Stimulated activated CD4-positive, alpha-beta T cell treated with anti-CD3 and anti-CD28 coated beads, Interleukin-1b, Interleukin-23, amount 100 ng/mL, for 48 hours (primary cell): ENCODE measurements around the gene ZRANB3.
A peak's percentile ranks its signal among the peaks of the same experiment; 100 is the strongest.
"Not testable (repeated sequence)": the region's sequence is repeated elsewhere in the genome, so short reads cannot be mapped to it uniquely, and the experiment has no call there.

Source experiments
- DNase-seq: peaks from one replicate; pipeline ENCODE4 v3.0.0-alpha.2; 2020

The ZRANB3 gene

GRCh38 chr2:135530313-135531230 is at the start of gene ZRANB3:
Gene ZRANB3, minus strand, starts transcription at chr2:135531218.
- peak; percentile 96 for DNase-seq

GRCh38 chr2:135573620-135574019 is 42.6 kb upstream of the ZRANB3 start:
- no peak for DNase-seq

GRCh38 chr2:135570884-135571283 is 39.9 kb upstream of the ZRANB3 start:
- DNase-seq, result no peak

- DNase-seq, result peak; percentile 5
Observed at GRCh38 chr2:135563793-135564192, 32.8 kb upstream of the ZRANB3 start.

GRCh38 chr2:135561925-135562324 is 30.9 kb upstream of the ZRANB3 start:
- DNase-seq, result no peak

- DNase-seq, result no peak
Observed at GRCh38 chr2:135557530-135557929, 26.5 kb upstream of the ZRANB3 start.

GRCh38 chr2:135555311-135555710 is 24.3 kb upstream of the ZRANB3 start:
- DNase-seq, result no peak

GRCh38 chr2:135552887-135553286 is 21.9 kb upstream of the ZRANB3 start:
- DNase-seq, result no peak

GRCh38 chr2:135551356-135551755 is 20.3 kb upstream of the ZRANB3 start:
- no peak for DNase-seq

- no peak for DNase-seq
Observed at GRCh38 chr2:135547311-135547710, 16.3 kb upstream of the ZRANB3 start.

GRCh38 chr2:135546436-135546835 is 15.4 kb upstream of the ZRANB3 start:
- no peak for DNase-seq

- DNase-seq, result not testable (repeated sequence)
Observed at GRCh38 chr2:135533545-135533944, 2.5 kb upstream of the ZRANB3 start.

- DNase-seq, result no peak
Observed at GRCh38 chr2:135532581-135532980, 1.6 kb upstream of the ZRANB3 start.

- peak; percentile 96 for DNase-seq
Observed at GRCh38 chr2:135531231-135532197, 496 bp upstream of the ZRANB3 start, which contains the start of gene R3HDM1. Gene R3HDM1, plus strand, starts transcription at chr2:135531484. Its CDS starts 73,362 bp downstream, at chr2:135604846.

- DNase-seq, result no peak
Observed at GRCh38 chr2:135528006-135528405, 3.0 kb downstream of the ZRANB3 start.

- no peak for DNase-seq
Observed at GRCh38 chr2:135525786-135526185, 5.2 kb downstream of the ZRANB3 start.

GRCh38 chr2:135512099-135512498 is 18.9 kb downstream of the ZRANB3 start:
- no peak for DNase-seq

- no peak for DNase-seq
Observed at GRCh38 chr2:135510577-135510976, 20.4 kb downstream of the ZRANB3 start.

- no peak for DNase-seq
Observed at GRCh38 chr2:135504811-135505210, 26.2 kb downstream of the ZRANB3 start.

- DNase-seq, result not testable (repeated sequence)
Observed at GRCh38 chr2:135498588-135498987, 32.4 kb downstream of the ZRANB3 start.

- no peak for DNase-seq
Observed at GRCh38 chr2:135494917-135495316, 36.1 kb downstream of the ZRANB3 start.

- DNase-seq, result no peak
Observed at GRCh38 chr2:135494503-135494902, 36.5 kb downstream of the ZRANB3 start.

- no peak for DNase-seq
Observed at GRCh38 chr2:135490376-135490775, 40.6 kb downstream of the ZRANB3 start.
